NCI-H128 (cell line): ENCODE results near the gene SPOP.
"Not testable (repeated sequence)": the region's sequence is repeated elsewhere in the genome, so short reads cannot be mapped to it uniquely, and the experiment has no call there.

Experiments used
- DNase-seq: peaks from one replicate; lab custom pipeline; 2025; ENCODE audit not compliant: unreplicated experiment; lab: John Stamatoyannopoulos, UW

Gene SPOP

DNA sequence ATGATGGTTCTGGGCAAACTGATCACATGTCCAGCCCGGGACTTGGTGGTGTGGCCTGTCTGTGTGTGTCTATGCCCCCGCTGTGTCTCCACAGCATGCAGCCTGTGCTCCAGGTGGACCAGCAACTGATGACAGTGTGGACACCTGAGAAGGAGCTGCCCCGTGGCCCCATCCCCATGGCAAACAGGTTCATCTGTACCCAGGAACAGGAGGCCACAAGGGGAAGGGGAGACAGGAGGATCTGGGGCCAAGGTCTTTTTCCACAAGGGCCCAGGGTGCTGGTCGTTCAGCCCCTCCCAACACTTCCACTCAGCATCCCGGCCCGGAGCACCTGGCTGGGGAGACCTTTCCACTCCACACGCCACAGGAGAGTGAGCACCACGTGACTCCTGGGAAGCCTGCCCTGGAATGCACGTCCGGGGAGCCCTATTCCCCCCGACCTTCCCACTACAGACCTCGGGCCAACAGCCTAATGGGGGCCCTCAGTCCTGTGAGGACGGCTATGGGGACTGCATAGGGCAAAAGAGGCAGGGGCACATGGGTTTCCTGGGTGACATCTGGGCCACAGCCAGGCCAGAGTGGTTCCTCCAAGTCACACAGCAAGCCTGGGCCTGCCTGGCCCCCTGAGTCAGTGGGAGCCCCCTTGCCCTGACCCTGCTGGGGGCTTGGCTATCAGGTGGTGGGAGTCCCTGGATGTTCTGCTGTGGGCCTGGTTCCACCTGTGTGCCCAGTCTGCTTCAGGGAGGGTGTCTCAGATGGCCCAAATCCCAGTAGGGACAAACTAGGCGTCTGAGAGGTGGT, 123.0 kb downstream of the SPOP start:
- DNase-seq, result no peak

GRCh38 chr17:49553676-49554335, 124.1 kb downstream of the SPOP start:
- DNase-seq, result no peak

DNA sequence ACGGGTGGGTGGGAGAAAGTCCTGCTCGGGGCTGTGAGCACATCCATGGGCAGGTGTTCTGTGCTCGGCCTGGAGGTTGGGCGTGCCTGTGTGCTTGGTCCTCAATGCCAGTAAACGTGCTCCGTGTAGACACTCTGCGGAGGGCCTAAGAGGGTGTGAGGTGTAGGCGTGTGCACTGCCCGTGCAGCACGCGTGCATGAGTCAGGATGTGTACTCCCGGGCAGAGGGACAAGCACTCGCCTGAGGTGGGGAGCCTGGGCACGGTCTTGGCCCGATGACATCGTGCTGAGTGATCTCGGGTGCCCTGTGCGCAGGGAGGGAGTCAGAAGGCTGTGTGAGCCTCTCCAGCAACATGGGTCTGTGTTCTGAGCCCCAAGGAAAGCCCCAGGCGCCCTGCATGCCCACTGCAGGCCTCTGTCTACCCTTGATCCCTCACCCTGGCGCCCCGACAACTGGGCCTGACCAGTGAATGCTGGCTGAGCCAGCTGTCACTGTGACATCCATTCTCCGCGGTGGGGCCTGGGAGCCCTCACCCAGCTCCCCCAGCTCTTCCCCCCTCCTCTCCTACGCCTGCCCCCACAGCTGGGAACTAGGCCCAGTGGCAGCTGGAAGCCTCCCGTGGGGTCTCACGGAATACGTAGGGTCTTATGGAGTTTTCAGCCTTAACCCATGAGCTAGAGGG, 125.7 kb downstream of the SPOP start:
- DNase-seq, result no peak

DNA sequence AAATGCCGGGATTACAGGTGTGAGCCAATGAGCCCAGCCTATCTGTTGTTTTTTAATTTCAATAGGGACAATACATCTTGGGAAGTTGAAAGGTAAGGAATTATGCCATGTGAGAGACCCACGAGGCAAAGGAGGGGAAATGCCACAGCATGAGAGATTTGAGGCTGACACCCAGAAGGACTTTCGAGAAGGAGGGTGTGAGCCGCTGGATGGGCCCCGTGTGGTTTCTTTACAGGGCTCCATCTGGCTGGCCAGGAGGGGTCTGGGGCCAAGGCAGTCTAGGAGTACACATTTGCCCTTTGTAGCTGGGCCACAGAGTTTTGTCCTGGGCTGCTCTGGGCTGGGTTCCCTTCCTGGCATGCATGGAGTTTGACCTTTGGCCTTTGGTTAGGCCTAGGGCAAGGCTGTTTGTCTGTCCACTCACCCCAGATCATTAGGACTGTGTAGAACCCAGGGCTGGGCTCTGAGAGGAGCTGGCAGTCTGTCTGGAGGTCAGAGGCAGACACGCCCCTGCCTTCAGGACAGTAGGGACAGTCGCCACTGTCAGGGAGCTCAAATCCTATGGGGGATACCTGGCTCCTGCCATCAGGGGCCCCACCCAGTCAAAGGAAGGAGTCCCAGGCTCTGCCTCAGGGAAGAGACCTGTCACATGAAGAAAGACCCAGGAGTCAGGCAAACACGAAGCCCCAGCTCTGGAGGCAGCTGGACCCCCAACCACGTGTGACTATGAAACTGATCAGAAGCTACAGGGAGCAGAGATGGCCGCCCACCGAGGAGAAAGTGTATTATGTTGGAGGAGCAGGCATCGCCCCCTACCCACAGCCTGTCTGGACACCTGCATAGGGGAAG, 126.5 kb downstream of the SPOP start:
- DNase-seq, result no peak

GRCh38 chr17:49550764-49551163, 127.1 kb downstream of the SPOP start:
- DNase-seq, result not testable (repeated sequence)

DNA sequence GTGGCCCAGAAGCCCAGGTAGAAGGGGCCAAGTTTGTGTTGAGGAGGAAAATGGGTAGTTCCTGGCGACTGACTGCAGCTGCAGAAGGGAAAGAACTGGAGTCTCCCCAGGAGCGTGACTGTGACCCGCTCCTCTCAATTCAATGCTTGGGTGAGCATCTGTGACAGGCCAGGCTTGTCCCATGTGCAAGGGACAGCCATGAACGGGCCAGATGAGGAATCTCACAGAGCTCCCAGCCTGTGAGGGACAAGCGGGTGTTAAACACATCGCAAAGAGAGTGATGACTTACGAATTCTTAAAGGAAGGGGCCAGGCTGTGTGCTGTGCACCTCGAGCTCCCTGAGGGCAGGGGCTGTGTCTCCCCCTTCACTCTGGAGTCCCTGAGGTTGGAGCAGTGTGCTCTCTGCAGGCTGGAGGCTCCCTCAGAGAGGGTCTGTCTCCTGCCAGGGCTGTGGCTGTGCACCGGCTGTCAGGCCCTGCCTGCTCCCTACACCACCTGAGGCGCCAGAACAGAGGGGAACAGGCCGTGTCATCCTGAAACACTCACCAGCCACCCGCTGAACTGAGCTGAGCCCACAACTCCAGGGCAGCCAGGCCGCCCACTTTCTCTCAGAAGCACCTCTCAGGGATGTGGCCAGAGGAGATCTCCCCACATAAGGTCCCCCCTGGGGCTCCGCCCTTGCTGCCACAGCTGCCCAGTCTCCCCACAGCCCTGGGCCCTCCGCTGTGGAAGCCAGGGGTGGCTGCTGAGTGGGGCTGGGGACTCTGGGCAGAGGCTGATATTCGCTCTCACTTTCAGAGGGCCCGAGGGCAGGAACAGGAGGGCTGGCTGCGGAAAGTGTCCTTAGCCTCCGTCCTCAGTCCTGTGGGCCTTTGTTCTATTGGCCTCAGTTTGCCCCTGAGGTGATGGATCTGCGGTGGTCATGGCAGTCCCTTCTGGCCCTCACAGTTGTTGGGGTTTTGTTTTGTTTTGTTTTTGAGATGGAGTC, 127.9 kb downstream of the SPOP start:
- DNase-seq, result no peak

DNA sequence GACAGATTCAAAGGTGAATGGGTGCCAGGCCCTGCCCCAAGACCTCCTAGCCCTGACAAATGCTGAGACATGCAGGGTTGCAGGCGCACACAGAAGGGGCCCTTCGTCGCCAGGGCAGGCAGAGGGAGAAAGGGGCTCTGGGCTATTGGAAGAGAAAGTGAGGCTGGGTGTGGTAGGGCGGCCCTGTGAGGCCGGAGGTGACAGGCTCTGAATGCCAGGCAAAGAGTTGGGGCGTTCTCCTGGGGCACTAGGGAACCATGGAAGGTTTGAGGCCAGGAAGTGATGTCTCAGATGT, 128.6 kb downstream of the SPOP start:
- DNase-seq, result no peak
